ENCODE results near the gene IL23R. TPM values are rescaled to one million over a fixed set of nuclear protein-coding genes. Genes with fewer than 3 reads are reported as not detected.

Gene IL23R
- polyA plus RNA-seq, 1 donor: 1.1 TPM

DNA sequence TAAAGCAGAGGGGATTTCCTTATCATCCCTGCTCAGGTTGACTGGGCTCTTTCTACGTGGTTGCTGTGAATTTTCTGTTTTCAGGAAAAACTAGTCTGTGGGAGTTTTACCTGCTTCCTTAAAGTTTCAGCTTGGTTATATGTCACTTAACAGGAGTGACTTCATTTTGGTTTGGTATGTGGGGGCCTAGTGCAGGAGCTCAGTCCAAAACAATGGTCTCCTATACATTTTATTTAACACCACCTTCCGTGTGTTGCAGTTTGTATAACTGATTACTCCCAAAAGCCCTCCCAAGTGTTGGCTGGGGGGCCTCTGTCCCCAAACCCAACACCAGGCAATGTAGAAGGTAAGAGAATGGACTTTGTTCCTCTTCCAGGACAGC is 5.3 kb downstream of the IL23R start:
- no peaks in the 10 kb centered on the region for H3K36me3 ChIP-seq (ENCODE audit: control insufficient read depth, insufficient read depth, low read length)
- H3K4me3 ChIP-seq (ENCODE audit: low read length): no peak overlapping the region
- H3K9me3 ChIP-seq (ENCODE audit: control insufficient read depth, low read depth, low read length): no peaks in the 10 kb centered on the region
- no peaks in the 10 kb centered on the region for H3K4me1 ChIP-seq (ENCODE audit: control insufficient read depth, insufficient read depth, low read length)
- no peak for DNase-seq
- no peaks in the 10 kb centered on the region for H3K27me3 ChIP-seq (ENCODE audit: control insufficient read depth, insufficient read depth, low read length)
- no CpG with 5 or more reads among the region's 2 CpGs for WGBS (ENCODE audit: insufficient coverage, low lambda C conversion rate)
- H3K27ac ChIP-seq (ENCODE audit: low read length): no peak overlapping the region

DNA sequence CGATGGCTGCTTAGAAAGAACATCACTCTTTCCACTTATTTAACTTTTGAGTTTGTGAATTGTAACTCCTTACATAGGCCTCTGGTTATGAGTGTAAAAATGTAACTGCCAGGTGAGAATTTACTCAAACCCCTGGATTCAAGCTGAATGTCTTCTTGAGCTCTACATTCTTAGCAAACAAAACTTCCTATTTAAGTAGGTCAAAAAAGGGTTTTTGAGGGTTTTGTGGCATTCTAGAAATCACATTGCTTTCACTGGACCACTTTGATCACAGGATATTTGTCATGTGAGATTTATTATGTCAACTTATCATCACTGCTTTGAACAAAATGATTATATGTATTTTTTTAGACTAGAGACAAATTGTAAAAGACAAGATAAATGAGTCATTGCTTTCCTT is 5.7 kb downstream of the IL23R start:
- no peak for DNase-seq
- no peaks in the 10 kb centered on the region for H3K36me3 ChIP-seq (ENCODE audit: control insufficient read depth, insufficient read depth, low read length)
- H3K27ac ChIP-seq (ENCODE audit: low read length): no peak overlapping the region
- no peaks in the 10 kb centered on the region for H3K9me3 ChIP-seq (ENCODE audit: control insufficient read depth, low read depth, low read length)
- H3K4me1 ChIP-seq (ENCODE audit: control insufficient read depth, insufficient read depth, low read length): no peaks in the 10 kb centered on the region
- no CpG with 5 or more reads among the region's 1 CpG for WGBS (ENCODE audit: insufficient coverage, low lambda C conversion rate)
- no peak overlapping the region for H3K4me3 ChIP-seq (ENCODE audit: low read length)
- H3K27me3 ChIP-seq (ENCODE audit: control insufficient read depth, insufficient read depth, low read length): no peaks in the 10 kb centered on the region

DNA sequence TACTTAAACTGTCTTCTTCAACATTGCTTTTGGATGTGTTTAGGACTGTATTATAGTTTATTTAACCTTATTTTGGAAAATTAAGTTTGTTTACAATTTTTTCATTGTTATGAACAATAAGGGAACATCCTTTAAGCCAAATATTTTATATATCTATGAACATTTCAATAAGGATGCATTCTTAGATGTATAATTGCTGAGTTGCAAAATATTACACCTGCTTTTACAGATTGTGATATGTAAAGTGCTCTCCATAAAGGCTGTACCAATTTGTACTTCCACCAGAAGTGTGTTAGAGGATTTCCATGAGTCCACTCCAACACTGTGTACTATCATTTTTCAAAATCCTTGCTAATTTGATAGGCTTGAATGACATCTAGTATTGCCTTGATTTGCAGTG is 7.7 kb downstream of the IL23R start:
- Histone ChIP-seq H3K9me3 (ENCODE audit: control insufficient read depth, low read depth, low read length) (no peaks in the 10 kb centered on the region), H3K36me3 (ENCODE audit: control insufficient read depth, insufficient read depth, low read length) (no peaks in the 10 kb centered on the region), H3K4me3 (ENCODE audit: low read length) (no peak overlapping the region), H3K27me3 (ENCODE audit: control insufficient read depth, insufficient read depth, low read length) (no peaks in the 10 kb centered on the region), H3K4me1 (ENCODE audit: control insufficient read depth, insufficient read depth, low read length) (no peaks in the 10 kb centered on the region), H3K27ac (ENCODE audit: low read length) (no peak overlapping the region)
- DNase-seq: no peak

DNA sequence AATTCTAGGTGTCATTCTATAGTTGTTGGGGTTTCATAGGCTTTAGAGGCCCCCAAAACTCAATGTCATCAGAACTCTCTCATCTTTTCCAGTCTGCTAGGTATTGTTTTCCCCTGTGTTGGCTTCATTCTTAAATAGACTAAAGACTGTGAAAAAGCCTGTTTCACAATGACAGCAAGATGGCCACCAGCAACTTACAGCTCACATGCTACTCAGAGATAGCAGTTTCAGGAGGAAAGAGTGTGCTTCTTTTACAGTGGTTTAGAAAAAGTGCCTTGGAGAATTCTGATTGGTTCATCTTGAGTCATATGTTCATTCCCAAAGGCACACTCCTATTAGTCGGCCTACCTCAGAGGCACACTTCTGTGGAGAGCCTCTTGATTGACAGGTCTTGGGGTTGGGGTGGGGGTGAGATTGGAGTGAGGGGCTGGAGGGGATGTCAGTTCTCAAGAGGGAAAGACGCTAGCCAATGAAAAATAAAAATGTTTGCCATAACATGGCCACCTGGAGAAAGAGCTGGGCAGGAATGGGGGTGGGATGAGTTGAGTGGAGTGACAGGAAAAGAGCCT is 8.5 kb downstream of the IL23R start:
- Histone ChIP-seq H3K9me3 (ENCODE audit: control insufficient read depth, low read depth, low read length) (no peaks in the 10 kb centered on the region), H3K36me3 (ENCODE audit: control insufficient read depth, insufficient read depth, low read length) (no peaks in the 10 kb centered on the region), H3K27ac (ENCODE audit: low read length) (no peak overlapping the region), H3K27me3 (ENCODE audit: control insufficient read depth, insufficient read depth, low read length) (no peaks in the 10 kb centered on the region), H3K4me1 (ENCODE audit: control insufficient read depth, insufficient read depth, low read length) (no peaks in the 10 kb centered on the region), H3K4me3 (ENCODE audit: low read length) (no peak overlapping the region)
- WGBS (ENCODE audit: insufficient coverage, low lambda C conversion rate): no CpG with 5 or more reads among the region's 2 CpGs
- DNase-seq: no peak

DNA sequence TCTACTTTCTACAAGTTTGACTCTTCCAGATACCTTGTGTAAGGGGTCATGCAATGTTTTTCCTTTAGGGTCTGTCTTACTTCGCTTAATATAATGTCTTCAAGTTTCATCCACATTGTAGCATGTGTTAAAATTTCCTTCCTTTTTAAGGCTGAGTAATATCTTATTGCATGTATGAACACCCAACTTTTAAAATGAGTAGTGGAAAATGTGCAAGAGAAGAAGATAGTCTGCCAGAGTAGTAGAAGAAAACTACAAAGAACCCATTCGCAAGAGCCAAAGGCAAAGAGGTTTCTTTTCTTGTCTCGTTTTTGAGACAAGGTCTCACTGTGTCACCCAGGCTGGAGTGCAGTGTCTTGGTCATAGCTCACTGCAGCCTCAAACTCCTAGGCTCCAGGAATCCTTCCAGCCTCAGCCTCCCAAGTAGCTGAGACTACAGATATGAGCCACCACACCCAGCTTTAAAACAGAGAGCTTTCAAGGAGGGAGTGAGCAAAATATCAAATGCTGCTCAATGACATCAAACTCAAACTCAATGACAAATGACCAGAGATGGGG is 9.4 kb downstream of the IL23R start:
- Histone ChIP-seq H3K27me3 (ENCODE audit: control insufficient read depth, insufficient read depth, low read length) (no peaks in the 10 kb centered on the region), H3K4me1 (ENCODE audit: control insufficient read depth, insufficient read depth, low read length) (no peaks in the 10 kb centered on the region), H3K9me3 (ENCODE audit: control insufficient read depth, low read depth, low read length) (no peaks in the 10 kb centered on the region), H3K27ac (ENCODE audit: low read length) (no peak overlapping the region), H3K36me3 (ENCODE audit: control insufficient read depth, insufficient read depth, low read length) (no peaks in the 10 kb centered on the region), H3K4me3 (ENCODE audit: low read length) (no peak overlapping the region)
- no peak for DNase-seq
- no CpG with 5 or more reads among the region's 3 CpGs for WGBS (ENCODE audit: insufficient coverage, low lambda C conversion rate)

DNA sequence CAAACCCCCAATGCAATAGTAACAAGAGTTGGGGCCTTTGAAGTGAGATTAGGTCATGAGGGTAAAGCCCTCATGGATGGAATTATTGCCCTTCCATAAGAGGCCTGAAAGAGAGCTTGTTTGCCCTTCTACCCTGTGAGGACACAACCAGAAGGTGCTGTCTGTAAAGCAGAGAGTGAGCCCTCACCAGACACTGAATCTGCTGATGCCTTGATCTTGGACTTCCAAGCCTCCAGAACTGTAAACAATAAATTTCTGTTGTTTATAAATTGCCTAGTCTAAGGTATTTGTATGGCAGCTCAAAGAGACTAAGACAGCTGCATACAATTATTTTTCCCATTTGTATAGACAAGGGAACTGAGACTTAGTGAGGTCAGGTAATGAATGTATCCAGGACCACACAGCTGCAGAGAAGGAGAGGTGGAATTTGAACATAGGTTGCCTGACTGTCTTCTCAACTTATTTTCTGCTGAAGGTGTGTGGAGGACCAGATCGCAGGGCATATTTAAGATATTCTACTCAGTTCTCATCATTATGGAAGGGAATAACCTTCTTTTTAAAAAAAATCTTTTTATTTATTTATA is 18.7 kb downstream of the IL23R start:
- no CpG with 5 or more reads among the region's 1 CpG for WGBS (ENCODE audit: insufficient coverage, low lambda C conversion rate)

DNA sequence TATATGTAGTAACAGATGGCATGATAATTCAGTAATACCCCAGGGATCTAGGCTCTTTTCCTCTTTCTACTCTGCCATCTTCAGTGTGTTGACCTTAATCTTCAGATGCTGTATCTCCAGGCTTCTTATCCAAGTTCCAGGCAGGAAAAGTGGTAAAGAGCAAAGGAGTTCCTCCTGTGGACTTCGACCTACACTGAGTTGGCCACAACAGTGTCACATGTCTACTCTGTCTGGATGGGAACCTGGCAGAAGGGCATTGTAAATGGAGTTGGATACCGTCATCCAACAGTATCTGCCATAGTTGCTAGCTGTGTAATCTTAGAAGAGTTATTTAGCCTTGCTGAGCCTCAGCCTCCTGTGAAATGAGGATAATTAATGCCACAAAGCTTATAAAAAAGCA is 21.9 kb downstream of the IL23R start:
- WGBS (ENCODE audit: insufficient coverage, low lambda C conversion rate): no CpG with 5 or more reads among the region's 2 CpGs
- H3K27ac ChIP-seq (ENCODE audit: low read length): peak overlapping the region; percentile 39
- peak; percentile 69 to 82 for DNase-seq

More for the DNA sequence above, 18.7 kb downstream of the IL23R start:
- no peak overlapping the region for H3K27ac ChIP-seq (ENCODE audit: low read length)
- no peaks in the 10 kb centered on the region for H3K9me3 ChIP-seq (ENCODE audit: control insufficient read depth, low read depth, low read length)
- no peak for DNase-seq
- no peaks in the 10 kb centered on the region for H3K36me3 ChIP-seq (ENCODE audit: control insufficient read depth, insufficient read depth, low read length)
- no peak overlapping the region for H3K4me3 ChIP-seq (ENCODE audit: low read length)
- H3K4me1 ChIP-seq (ENCODE audit: control insufficient read depth, insufficient read depth, low read length): no peaks in the 10 kb centered on the region
- H3K27me3 ChIP-seq (ENCODE audit: control insufficient read depth, insufficient read depth, low read length): no peaks in the 10 kb centered on the region

DNA sequence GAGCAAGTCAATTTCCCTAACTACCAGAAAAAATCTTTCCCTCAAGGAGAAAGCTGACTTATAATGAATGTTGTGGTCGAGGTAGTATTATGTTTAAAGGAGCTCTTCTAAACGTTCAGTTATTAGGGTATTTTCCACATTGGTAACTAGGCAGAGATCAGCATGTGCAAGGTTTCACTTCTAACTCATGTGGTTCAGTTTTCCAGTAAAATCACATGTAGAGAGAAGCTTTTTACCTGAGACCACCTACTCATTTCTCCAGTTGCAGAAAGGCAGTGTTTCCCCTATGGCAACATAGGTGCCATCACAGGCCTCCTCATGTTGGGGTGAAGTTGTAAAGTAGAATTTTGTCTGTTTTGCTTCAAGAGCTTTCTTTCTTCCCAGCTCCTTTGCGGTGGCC is 23.7 kb downstream of the IL23R start:
- DNase-seq: no peak

More for the DNA sequence above, 21.9 kb downstream of the IL23R start:
- Histone ChIP-seq H3K4me3 (ENCODE audit: low read length) (no peak overlapping the region), H3K4me1 (ENCODE audit: control insufficient read depth, insufficient read depth, low read length) (peaks cover 2% of the 10 kb centered on the region), H3K9me3 (ENCODE audit: control insufficient read depth, low read depth, low read length) (no peaks in the 10 kb centered on the region), H3K36me3 (ENCODE audit: control insufficient read depth, insufficient read depth, low read length) (no peaks in the 10 kb centered on the region), H3K27me3 (ENCODE audit: control insufficient read depth, insufficient read depth, low read length) (no peaks in the 10 kb centered on the region)

DNA sequence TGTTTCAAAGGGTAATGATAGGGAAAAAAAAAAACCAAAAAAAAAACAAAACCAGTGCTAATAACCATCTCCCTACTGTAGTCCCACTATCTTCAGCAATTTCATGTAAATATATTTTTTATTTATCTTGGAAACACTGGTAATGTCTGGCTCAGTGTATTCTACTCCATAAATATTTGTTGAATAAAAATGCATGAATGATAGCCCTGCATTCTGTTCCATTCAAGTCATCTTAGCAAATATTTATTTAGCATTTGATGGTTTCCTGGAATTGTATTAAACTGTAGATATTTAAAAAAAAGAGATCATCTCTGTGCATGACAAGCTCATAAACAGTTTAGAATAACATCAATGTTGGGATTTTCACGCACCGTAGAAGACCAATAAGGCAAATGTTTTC is 24.2 kb downstream of the IL23R start:
- H3K9me3 ChIP-seq (ENCODE audit: control insufficient read depth, low read depth, low read length): no peaks in the 10 kb centered on the region
- no CpG with 5 or more reads among the region's 2 CpGs for WGBS (ENCODE audit: insufficient coverage, low lambda C conversion rate)
- DNase-seq: no peak

More for the DNA sequence above, 23.7 kb downstream of the IL23R start:
- WGBS (ENCODE audit: insufficient coverage, low lambda C conversion rate): 100% methylated on average over 1 of the region's 3 CpGs
- H3K9me3 ChIP-seq (ENCODE audit: control insufficient read depth, low read depth, low read length): no peaks in the 10 kb centered on the region
- no peak overlapping the region for H3K27ac ChIP-seq (ENCODE audit: low read length)
- H3K36me3 ChIP-seq (ENCODE audit: control insufficient read depth, insufficient read depth, low read length): no peaks in the 10 kb centered on the region
- peaks cover 2% of the 10 kb centered on the region for H3K4me1 ChIP-seq (ENCODE audit: control insufficient read depth, insufficient read depth, low read length)
- no peak overlapping the region for H3K4me3 ChIP-seq (ENCODE audit: low read length)
- no peaks in the 10 kb centered on the region for H3K27me3 ChIP-seq (ENCODE audit: control insufficient read depth, insufficient read depth, low read length)

DNA sequence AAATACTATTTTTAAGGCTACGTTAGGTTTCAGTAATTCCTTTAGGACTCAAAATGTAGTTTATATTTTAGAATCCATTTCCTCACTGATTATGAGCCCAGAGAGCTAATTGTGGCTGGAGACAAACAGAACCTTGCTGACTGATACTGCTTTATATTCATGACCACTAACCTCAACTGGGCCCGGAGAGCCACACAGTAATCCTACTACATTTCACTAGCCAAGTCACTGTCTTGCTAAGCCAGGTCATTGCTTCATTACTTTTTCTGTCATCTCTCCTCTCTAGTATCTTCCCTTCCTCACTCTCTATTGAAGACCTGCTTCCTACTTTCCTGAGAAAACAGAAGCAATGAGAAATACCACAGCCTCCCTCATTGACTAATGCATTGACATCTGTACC is 24.7 kb downstream of the IL23R start:
- no peaks in the 10 kb centered on the region for H3K36me3 ChIP-seq (ENCODE audit: control insufficient read depth, insufficient read depth, low read length)
- no peak for DNase-seq
- no peaks in the 10 kb centered on the region for H3K27me3 ChIP-seq (ENCODE audit: control insufficient read depth, insufficient read depth, low read length)
- H3K9me3 ChIP-seq (ENCODE audit: control insufficient read depth, low read depth, low read length): no peaks in the 10 kb centered on the region
- H3K27ac ChIP-seq (ENCODE audit: low read length): no peak overlapping the region
- peaks cover 2% of the 10 kb centered on the region for H3K4me1 ChIP-seq (ENCODE audit: control insufficient read depth, insufficient read depth, low read length)
- no peak overlapping the region for H3K4me3 ChIP-seq (ENCODE audit: low read length)
- no CpG with 5 or more reads among the region's 2 CpGs for WGBS (ENCODE audit: insufficient coverage, low lambda C conversion rate)

More for the DNA sequence above, 24.2 kb downstream of the IL23R start:
- no peak overlapping the region for H3K27ac ChIP-seq (ENCODE audit: low read length)
- H3K36me3 ChIP-seq (ENCODE audit: control insufficient read depth, insufficient read depth, low read length): no peaks in the 10 kb centered on the region
- H3K4me3 ChIP-seq (ENCODE audit: low read length): no peak overlapping the region
- peaks cover 2% of the 10 kb centered on the region for H3K4me1 ChIP-seq (ENCODE audit: control insufficient read depth, insufficient read depth, low read length)
- no peaks in the 10 kb centered on the region for H3K27me3 ChIP-seq (ENCODE audit: control insufficient read depth, insufficient read depth, low read length)

Data from large intestine (tissue), 3 donors.